Parathyroid adenoma (tissue), 2 donors: ENCODE results near the gene VEPH1.

Experiments used
- H2AFZ ChIP-seq: fragments of 300-600 bp; sonication (generic); one replicate; pipeline ENCODE4 v1.7.0; 2017; ENCODE audit warnings: antibody characterized with exemption, mild to moderate bottlenecking
- H3K27ac ChIP-seq: fragments of 300-600 bp; sonication (generic); one replicate; pipeline ENCODE4 v1.7.0; 2017
- H3K27me3 ChIP-seq: fragments of 300-600 bp; sonication (generic); one replicate; pipeline ENCODE4 v1.7.0; 2017; ENCODE audit warnings: low read length; ENCODE audit not compliant: control insufficient read depth, insufficient read depth
- H3K36me3 ChIP-seq: fragments of 300-600 bp; sonication (generic); one replicate; pipeline ENCODE4 v1.7.0; 2017; ENCODE audit warnings: low read length; ENCODE audit not compliant: control insufficient read depth, insufficient read depth
- H3K4me1 ChIP-seq: fragments of 300-600 bp; sonication (generic); one replicate; pipeline ENCODE4 v1.7.0; 2017; ENCODE audit warnings: control low read depth
- H3K4me2 ChIP-seq: fragments of 300-600 bp; sonication (generic); one replicate; pipeline ENCODE4 v1.7.0; 2017; ENCODE audit warnings: low read length
- H3K4me3 ChIP-seq: fragments of 300-600 bp; sonication (generic); one replicate; pipeline ENCODE4 v1.7.0; 2017; ENCODE audit warnings: low read depth, low read length
- H3K79me2 ChIP-seq: fragments of 300-600 bp; sonication (generic); one replicate; pipeline ENCODE4 v1.7.0; 2017; ENCODE audit warnings: control low read depth
- H3K9ac ChIP-seq: fragments of 300-600 bp; sonication (generic); one replicate; pipeline ENCODE4 v1.7.0; 2017; ENCODE audit warnings: mild to moderate bottlenecking
- H3K9me3 ChIP-seq: fragments of 300-600 bp; sonication (generic); one replicate; pipeline ENCODE4 v1.7.0; 2017; ENCODE audit warnings: low read length; ENCODE audit not compliant: control insufficient read depth
- TF ChIP-seq, protein P1 (sequence below): fragments of 300-600 bp; sonication (generic); IDR thresholded peaks from one replicate; pipeline ENCODE4 v1.7.0; 2017; ENCODE audit warnings: antibody characterized with exemption, mild to moderate bottlenecking
- donor health status: primary hyperparathyroidism.

VEPH1 gene

DNA sequence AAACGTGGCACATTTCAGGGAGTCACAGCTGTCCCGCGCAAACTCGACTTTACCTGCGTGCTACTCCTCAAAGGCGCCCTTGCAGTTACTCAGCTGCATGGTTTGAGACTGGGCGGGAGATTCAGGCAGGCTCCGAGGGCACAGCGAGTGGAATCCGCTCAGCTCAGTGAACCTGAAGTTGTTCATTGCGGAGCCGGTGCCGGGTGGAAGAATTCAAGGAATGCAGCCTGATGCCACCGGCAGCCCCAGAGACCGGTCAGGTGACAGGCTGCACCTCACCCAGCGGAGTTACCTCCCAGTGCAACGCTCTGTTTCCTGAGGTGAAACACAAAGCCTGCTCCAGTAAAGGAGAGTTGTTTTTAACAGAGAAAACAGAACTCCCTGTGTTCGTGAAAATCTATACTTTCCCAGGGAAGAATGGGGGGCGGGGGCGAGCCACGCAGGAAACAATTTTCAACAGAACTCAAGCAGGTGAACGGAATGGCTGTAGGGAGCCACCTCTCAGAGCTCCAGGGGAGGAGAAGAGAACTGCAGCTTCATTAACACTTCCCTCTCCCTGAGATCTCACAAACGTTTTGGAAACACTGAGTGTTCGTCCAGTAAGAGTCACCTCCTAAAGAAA is 3.8 kb downstream of the VEPH1 start:
- Histone ChIP-seq H3K9me3 (no peaks in the 10 kb centered on the region), H3K4me1 (peaks cover 11% of the 10 kb centered on the region), H3K79me2 (no peaks in the 10 kb centered on the region), H3K36me3 (no peaks in the 10 kb centered on the region), H3K4me2 (peak overlapping the region; percentile 74), H3K9ac (no peak overlapping the region), H2AFZ (peak overlapping the region; percentile 63), H3K27me3 (no peaks in the 10 kb centered on the region), H3K27ac (peak overlapping the region; percentile 72), H3K4me3 (peak overlapping the region; percentile 41)
- TF ChIP-seq, protein P1, sequence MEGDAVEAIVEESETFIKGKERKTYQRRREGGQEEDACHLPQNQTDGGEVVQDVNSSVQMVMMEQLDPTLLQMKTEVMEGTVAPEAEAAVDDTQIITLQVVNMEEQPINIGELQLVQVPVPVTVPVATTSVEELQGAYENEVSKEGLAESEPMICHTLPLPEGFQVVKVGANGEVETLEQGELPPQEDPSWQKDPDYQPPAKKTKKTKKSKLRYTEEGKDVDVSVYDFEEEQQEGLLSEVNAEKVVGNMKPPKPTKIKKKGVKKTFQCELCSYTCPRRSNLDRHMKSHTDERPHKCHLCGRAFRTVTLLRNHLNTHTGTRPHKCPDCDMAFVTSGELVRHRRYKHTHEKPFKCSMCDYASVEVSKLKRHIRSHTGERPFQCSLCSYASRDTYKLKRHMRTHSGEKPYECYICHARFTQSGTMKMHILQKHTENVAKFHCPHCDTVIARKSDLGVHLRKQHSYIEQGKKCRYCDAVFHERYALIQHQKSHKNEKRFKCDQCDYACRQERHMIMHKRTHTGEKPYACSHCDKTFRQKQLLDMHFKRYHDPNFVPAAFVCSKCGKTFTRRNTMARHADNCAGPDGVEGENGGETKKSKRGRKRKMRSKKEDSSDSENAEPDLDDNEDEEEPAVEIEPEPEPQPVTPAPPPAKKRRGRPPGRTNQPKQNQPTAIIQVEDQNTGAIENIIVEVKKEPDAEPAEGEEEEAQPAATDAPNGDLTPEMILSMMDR, result no peak

DNA sequence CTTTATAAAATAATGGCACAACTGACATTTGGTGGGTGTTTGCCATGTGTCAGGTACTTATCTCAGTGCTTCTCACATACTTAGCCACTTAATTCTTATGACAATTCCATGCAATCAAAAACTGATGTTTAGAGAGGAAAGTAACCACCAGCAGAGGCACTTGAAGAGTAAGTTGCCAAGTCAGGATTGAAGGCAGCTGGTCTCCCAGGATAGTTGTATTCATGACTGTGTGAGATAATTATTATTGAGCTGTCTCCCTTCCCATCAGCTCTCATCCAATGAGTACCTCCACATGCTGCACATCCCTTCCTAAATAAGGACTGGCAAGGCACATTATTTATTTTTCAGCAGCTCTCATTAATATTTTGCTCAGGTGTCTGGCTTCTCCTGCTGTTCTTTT is 4.8 kb downstream of the VEPH1 start:
- no peak overlapping the region for H3K9ac ChIP-seq
- peaks cover 15% of the 10 kb centered on the region for H3K4me1 ChIP-seq
- no peaks in the 10 kb centered on the region for H3K9me3 ChIP-seq
- peak overlapping the region; percentile 63 for H2AFZ ChIP-seq
- H3K79me2 ChIP-seq, result no peaks in the 10 kb centered on the region
- H3K27ac ChIP-seq, result peak overlapping the region; percentile 72
- H3K27me3 ChIP-seq, result no peaks in the 10 kb centered on the region
- no peak overlapping the region for H3K4me2 ChIP-seq
- no peak overlapping the region for H3K4me3 ChIP-seq
- TF ChIP-seq, protein P1, result no peak
- no peaks in the 10 kb centered on the region for H3K36me3 ChIP-seq

DNA sequence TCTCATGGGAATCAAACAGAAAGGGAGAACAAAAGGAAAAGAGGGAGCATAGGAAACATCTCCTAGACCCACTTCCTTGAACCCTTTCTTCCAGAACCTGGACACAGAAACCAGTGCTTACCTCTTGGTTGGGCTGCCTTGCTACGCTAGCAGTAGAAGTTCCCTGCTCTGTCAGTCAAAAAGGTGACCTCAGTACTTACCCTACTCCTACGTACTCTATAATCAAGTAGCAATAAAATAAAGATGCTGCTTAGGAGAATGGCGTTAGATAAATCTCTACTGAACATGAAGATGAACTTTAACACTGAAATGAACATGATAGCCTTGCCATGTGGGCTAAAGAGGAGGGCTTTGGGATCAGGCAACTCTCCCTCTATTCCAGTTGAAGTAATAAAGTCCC is 7.4 kb downstream of the VEPH1 start:
- H3K36me3 ChIP-seq, result no peaks in the 10 kb centered on the region
- no peak overlapping the region for H3K27ac ChIP-seq
- no peak overlapping the region for H3K9ac ChIP-seq
- H3K79me2 ChIP-seq, result no peaks in the 10 kb centered on the region
- H3K4me2 ChIP-seq, result no peak overlapping the region
- H3K27me3 ChIP-seq, result no peaks in the 10 kb centered on the region
- H3K4me3 ChIP-seq, result no peak overlapping the region
- no peak overlapping the region for H2AFZ ChIP-seq
- TF ChIP-seq, protein P1, result no peak
- H3K9me3 ChIP-seq, result no peaks in the 10 kb centered on the region
- H3K4me1 ChIP-seq, result peaks cover 15% of the 10 kb centered on the region

DNA sequence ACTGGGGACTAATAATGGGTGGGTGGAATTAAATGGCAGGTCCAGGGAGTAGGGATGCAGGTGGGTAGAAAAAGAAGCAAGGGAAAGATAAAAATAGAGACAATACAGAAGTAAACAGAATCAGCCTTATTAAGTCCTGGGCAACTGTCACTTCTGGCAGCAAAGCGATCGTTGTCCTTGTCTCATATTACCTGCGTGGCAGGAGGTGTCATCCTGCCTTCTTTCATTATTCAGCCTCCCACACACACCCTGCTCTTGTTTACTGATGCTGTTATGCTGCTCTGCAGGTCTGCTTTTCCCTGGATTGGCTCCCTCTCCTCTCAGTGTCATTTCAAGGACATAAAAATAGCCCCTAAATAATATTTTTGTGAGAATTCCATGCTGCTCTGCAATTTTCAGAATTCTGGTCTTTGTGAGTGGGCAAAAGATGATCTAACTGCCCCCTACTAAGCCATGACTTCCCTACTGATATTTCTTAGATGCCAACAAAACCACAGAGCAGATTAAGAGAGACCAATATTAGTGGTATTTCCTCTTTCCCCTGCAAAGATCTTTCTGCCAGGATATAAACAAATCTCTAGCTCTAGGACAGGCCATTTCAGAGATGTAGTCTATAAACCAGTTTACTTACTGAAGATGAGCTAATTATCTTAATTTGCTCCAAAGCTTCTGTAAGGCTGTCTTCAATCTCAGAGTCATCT is 8.5 kb downstream of the VEPH1 start:
- H3K9ac ChIP-seq, result no peak overlapping the region
- no peaks in the 10 kb centered on the region for H3K79me2 ChIP-seq
- peaks cover 15% of the 10 kb centered on the region for H3K4me1 ChIP-seq
- no peaks in the 10 kb centered on the region for H3K27me3 ChIP-seq
- H2AFZ ChIP-seq, result peak overlapping the region; percentile 30
- H3K9me3 ChIP-seq, result no peaks in the 10 kb centered on the region
- H3K4me2 ChIP-seq, result no peak overlapping the region
- peak overlapping the region; percentile 52 for H3K27ac ChIP-seq
- H3K4me3 ChIP-seq, result no peak overlapping the region
- no peaks in the 10 kb centered on the region for H3K36me3 ChIP-seq
- TF ChIP-seq, protein P1, result no peak
